Vagina (tissue), 2 donors: ENCODE results near the gene CDO1. TPM values are rescaled to one million over a fixed set of nuclear protein-coding genes. Genes with fewer than 3 reads are reported as not detected.
A peak's percentile ranks its signal among the peaks of the same experiment; 100 is the strongest.

Experiments
- DNase-seq, 2 donors: peaks; one replicate each; pipeline ENCODE4 v3.0.0-alpha.2; 2017; ENCODE audit errors: extremely low spot score in 2 of 2
- H3K27ac ChIP-seq: fragments of 200-600 bp; sonication (generic); one replicate; pipeline ENCODE4 v1.5.1; 2019
- H3K27me3 ChIP-seq: fragments of 200-600 bp; sonication (generic); one replicate; pipeline ENCODE4 v1.5.1; 2019
- H3K36me3 ChIP-seq, 2 donors: fragments of 200-600 bp; sonication (generic); one replicate each; pipeline ENCODE4 v1.5.1; 2017 to 2019
- H3K4me1 ChIP-seq: fragments of 200-600 bp; sonication (generic); one replicate; pipeline ENCODE4 v1.5.1; 2019
- H3K4me3 ChIP-seq, 2 donors: fragments of 200-600 bp; sonication (generic); 1 replicate in 1 of 2; 2 replicates in 1 of 2; pipeline ENCODE4 v1.5.1; 2016 to 2019
- H3K9me3 ChIP-seq: fragments of 200-600 bp; sonication (generic); one replicate; pipeline ENCODE4 v1.5.1; 2019
- CTCF ChIP-seq, 3 experiments: fragments of 450-650 bp in 2 of 3; fragments of 200-600 bp in 1 of 3; sonication (generic) in 1 of 3; IDR thresholded peaks; one replicate each; pipeline ENCODE4 v1.5.1; 2017 to 2019; ENCODE audit warnings: antibody characterized with exemption in 3 of 3, mild to moderate bottlenecking in 2 of 3, moderate library complexity in 2 of 3
- POLR2A ChIP-seq, 2 donors: fragments of 450-650 bp; IDR thresholded peaks; one replicate each; pipeline ENCODE4 v1.6.1; 2017; ENCODE audit warnings: antibody characterized with exemption in 2 of 2, mild to moderate bottlenecking in 2 of 2, moderate library complexity in 2 of 2
- POLR2AphosphoS5 ChIP-seq, 2 donors: sonication (generic); formaldehyde crosslinking; IDR thresholded peaks; one replicate each; pipeline ENCODE4 v1.9.0; 2017; ENCODE audit warnings: antibody characterized with exemption in 2 of 2, mild to moderate bottlenecking in 2 of 2, low read depth in 1 of 2; ENCODE audit not compliant: insufficient read depth in 1 of 2
- intact Hi-C: fragments of 100-400 bp; cut with DNase I; formaldehyde crosslinking; loops from one replicate; pipeline ENCODE4 v1.15.1; 2023
- total RNA-seq: library from RNA; depleted of rRNA; stranded (reverse); fragments of >200 nt; gene quantifications from one replicate; pipeline ENCODE4 v1.2.3, GENCODE V29; 2016

Gene CDO1
- total RNA-seq = 16.0 TPM

GRCh38 chr5:115816226-115817081 is at the start of gene CDO1:
TSS of gene CDO1 (minus strand) at chr5:115816659. CDS start at chr5:115816397, 262 bp downstream.
- Histone ChIP-seq H3K4me3 (peak within 1 kb of the TSS; percentile 49 to 57), H3K27ac (peak within 1 kb of the TSS; percentile 66), H3K36me3 (no peaks in the 10 kb centered on the region), H3K4me1 (peaks cover 18% of the 10 kb centered on the region), H3K9me3 (no peaks in the 10 kb centered on the region), H3K27me3 (no peaks in the 10 kb centered on the region)
- TF ChIP-seq POLR2A (IDR thresholded peaks at IDR 0.05) (peak in 1 of 2 donors; percentile 30), CTCF (IDR thresholded peaks at IDR 0.05) (no peak), POLR2AphosphoS5 (IDR thresholded peaks at IDR 0.05; ENCODE audit: insufficient read depth in 1 of 2, low read depth in 1 of 2) (peak in 1 of 2 donors; percentile 62)
- intact Hi-C loops = no loop called here
- DNase-seq = no peak

GRCh38 chr5:115859378-115859777 is 42.9 kb upstream of the CDO1 start:
- intact Hi-C loops = no loop called here
- Histone ChIP-seq H3K9me3 (no peaks in the 10 kb centered on the region), H3K4me1 (peaks cover 50% of the 10 kb centered on the region), H3K4me3 (no peak overlapping the region), H3K27ac (no peak overlapping the region), H3K27me3 (no peaks in the 10 kb centered on the region), H3K36me3 (no peaks in the 10 kb centered on the region)
- DNase-seq = no peak
- TF ChIP-seq POLR2A (IDR thresholded peaks at IDR 0.05) (no peak), POLR2AphosphoS5 (IDR thresholded peaks at IDR 0.05; ENCODE audit: insufficient read depth in 1 of 2, low read depth in 1 of 2) (no peak), CTCF (IDR thresholded peaks at IDR 0.05) (no peak)

- Histone ChIP-seq H3K27me3 (no peaks in the 10 kb centered on the region), H3K27ac (no peak overlapping the region), H3K4me3 (no peak overlapping the region), H3K36me3 (no peaks in the 10 kb centered on the region), H3K4me1 (peaks cover 50% of the 10 kb centered on the region), H3K9me3 (no peaks in the 10 kb centered on the region)
- DNase-seq = no peak
- intact Hi-C loops = no loop called here
- TF ChIP-seq POLR2AphosphoS5 (IDR thresholded peaks at IDR 0.05; ENCODE audit: insufficient read depth in 1 of 2, low read depth in 1 of 2) (no peak), CTCF (IDR thresholded peaks at IDR 0.05) (no peak), POLR2A (IDR thresholded peaks at IDR 0.05) (no peak)
These were observed 41.9 kb upstream of the CDO1 start for GRCh38 chr5:115858396-115858795.

- TF ChIP-seq POLR2A (IDR thresholded peaks at IDR 0.05) (no peak), POLR2AphosphoS5 (IDR thresholded peaks at IDR 0.05; ENCODE audit: insufficient read depth in 1 of 2, low read depth in 1 of 2) (no peak), CTCF (IDR thresholded peaks at IDR 0.05) (no peak)
- H3K27ac ChIP-seq = no peak overlapping the region
- H3K4me1 ChIP-seq = peaks cover 50% of the 10 kb centered on the region
- no peaks in the 10 kb centered on the region for H3K9me3 ChIP-seq
- intact Hi-C loops = no loop called here
- no peaks in the 10 kb centered on the region for H3K27me3 ChIP-seq
- DNase-seq = no peak
- H3K4me3 ChIP-seq = no peak overlapping the region
- no peaks in the 10 kb centered on the region for H3K36me3 ChIP-seq
These were observed 41.3 kb upstream of the CDO1 start for GRCh38 chr5:115857626-115858349.
